ENCODE measurements around the gene GUCA2B.

Gene GUCA2B

DNA sequence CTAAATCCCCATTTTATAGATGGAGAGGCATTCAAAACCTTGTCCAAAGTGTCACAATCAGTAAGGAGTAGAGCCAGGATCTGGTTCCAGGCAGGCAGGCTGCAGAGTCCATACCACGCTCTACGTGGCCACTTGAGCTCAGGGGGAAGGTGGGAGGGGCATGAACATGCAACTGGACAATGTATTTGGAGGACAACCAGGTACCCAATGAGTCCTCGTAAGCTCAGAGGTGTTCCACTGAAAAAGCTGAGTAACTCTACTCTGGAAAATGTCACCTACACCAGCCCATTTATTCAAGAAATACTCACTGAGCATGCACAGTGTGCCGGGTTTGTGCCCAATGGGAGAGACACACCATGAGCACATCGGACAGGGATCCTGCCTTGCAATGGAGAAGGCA is 11.2 kb upstream of the GUCA2B start:
- TF ChIP-seq, protein P1, sequence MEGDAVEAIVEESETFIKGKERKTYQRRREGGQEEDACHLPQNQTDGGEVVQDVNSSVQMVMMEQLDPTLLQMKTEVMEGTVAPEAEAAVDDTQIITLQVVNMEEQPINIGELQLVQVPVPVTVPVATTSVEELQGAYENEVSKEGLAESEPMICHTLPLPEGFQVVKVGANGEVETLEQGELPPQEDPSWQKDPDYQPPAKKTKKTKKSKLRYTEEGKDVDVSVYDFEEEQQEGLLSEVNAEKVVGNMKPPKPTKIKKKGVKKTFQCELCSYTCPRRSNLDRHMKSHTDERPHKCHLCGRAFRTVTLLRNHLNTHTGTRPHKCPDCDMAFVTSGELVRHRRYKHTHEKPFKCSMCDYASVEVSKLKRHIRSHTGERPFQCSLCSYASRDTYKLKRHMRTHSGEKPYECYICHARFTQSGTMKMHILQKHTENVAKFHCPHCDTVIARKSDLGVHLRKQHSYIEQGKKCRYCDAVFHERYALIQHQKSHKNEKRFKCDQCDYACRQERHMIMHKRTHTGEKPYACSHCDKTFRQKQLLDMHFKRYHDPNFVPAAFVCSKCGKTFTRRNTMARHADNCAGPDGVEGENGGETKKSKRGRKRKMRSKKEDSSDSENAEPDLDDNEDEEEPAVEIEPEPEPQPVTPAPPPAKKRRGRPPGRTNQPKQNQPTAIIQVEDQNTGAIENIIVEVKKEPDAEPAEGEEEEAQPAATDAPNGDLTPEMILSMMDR (conservative IDR thresholded peaks at IDR 0.05; ENCODE audit: low read depth, low read length): no peak
- no peak overlapping the region for H3K4me3 ChIP-seq (ENCODE audit: low read depth, low read length)

GRCh38 chr1:42142894-42143675 is 10.1 kb upstream of the GUCA2B start:
- H3K4me3 ChIP-seq (ENCODE audit: low read depth, low read length): no peak overlapping the region
- TF ChIP-seq, protein P1 (conservative IDR thresholded peaks at IDR 0.05; ENCODE audit: low read depth, low read length): no peak
- DNase-seq (ENCODE audit: low read depth): peak; percentile 7

More for the DNA sequence above, 11.2 kb upstream of the GUCA2B start:
- DNase-seq (ENCODE audit: low read depth): no peak

- DNase-seq (ENCODE audit: low read depth): no peak
- no peak overlapping the region for H3K4me3 ChIP-seq (ENCODE audit: low read depth, low read length)
- TF ChIP-seq, protein P1 (conservative IDR thresholded peaks at IDR 0.05; ENCODE audit: low read depth, low read length): no peak
Measured at GRCh38 chr1:42143896-42144710, 9.1 kb upstream of the GUCA2B start.

- H3K4me3 ChIP-seq (ENCODE audit: low read depth, low read length): no peak overlapping the region
- no peak for DNase-seq (ENCODE audit: low read depth)
- TF ChIP-seq, protein P1 (conservative IDR thresholded peaks at IDR 0.05; ENCODE audit: low read depth, low read length): no peak
Measured at GRCh38 chr1:42144711-42145388, 8.4 kb upstream of the GUCA2B start.

- DNase-seq (ENCODE audit: low read depth): no peak
- no peak overlapping the region for H3K4me3 ChIP-seq (ENCODE audit: low read depth, low read length)
- TF ChIP-seq, protein P1 (conservative IDR thresholded peaks at IDR 0.05; ENCODE audit: low read depth, low read length): no peak
Measured at GRCh38 chr1:42145389-42145716, 7.9 kb upstream of the GUCA2B start.

GRCh38 chr1:42145764-42146625 is 7.2 kb upstream of the GUCA2B start:
- TF ChIP-seq, protein P1 (conservative IDR thresholded peaks at IDR 0.05; ENCODE audit: low read depth, low read length): no peak
- H3K4me3 ChIP-seq (ENCODE audit: low read depth, low read length): no peak overlapping the region
- no peak for DNase-seq (ENCODE audit: low read depth)
